Measurements from ENCODE around the gene RAE1. TPM values are rescaled to one million over a fixed set of nuclear protein-coding genes. Genes with fewer than 3 reads are reported as not detected.

RAE1 gene
- total RNA-seq, 2 experiments from 2014 or later: 42.7 to 48.9 TPM

DNA sequence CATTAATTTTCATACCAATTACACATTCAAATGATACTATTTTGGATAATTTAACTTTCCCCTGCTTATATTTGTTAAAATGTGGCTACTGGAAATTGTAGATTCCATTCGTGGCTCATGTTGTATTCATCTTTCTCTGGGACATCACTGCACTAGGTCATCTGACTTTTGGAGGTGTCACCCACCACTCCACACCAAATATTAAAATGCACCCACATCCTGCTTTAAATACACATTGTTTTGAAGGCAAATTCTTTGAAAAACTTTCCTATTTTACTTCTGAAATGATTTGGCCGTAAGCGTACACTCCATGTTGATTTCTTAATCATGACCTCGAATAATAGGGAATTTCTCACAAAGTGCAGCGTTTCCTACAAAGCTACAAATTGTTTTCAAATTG, 31.5 kb downstream of the RAE1 start:
- H3K4me3 Mint-ChIP-seq: no peak overlapping the region
- no peak for ATAC-seq
- H3K36me3 Mint-ChIP-seq (ENCODE audit: low read depth): peaks cover 15% of the 10 kb centered on the region
- no peaks in the 10 kb centered on the region for H3K27me3 Mint-ChIP-seq
- POLR2A ChIA-PET: no interaction called here
- peaks cover 21% of the 10 kb centered on the region for H3K4me1 Mint-ChIP-seq
- CTCF ChIA-PET: interaction anchor here (0.6 to 3.7 kb wide), 14 partner anchors 8 to 1916 kb away, joined by 3 to 21 read pairs (median 5); partner anchors contain the start of gene RBM38
- intact Hi-C loops (cut with DNase I, micrococcal nuclease): no loop called here
- H3K27ac Mint-ChIP-seq: peak overlapping the region; percentile 75
- DNase-seq: no peak
- H3K9me3 Mint-ChIP-seq (ENCODE audit: low read depth): no peaks in the 10 kb centered on the region

DNA sequence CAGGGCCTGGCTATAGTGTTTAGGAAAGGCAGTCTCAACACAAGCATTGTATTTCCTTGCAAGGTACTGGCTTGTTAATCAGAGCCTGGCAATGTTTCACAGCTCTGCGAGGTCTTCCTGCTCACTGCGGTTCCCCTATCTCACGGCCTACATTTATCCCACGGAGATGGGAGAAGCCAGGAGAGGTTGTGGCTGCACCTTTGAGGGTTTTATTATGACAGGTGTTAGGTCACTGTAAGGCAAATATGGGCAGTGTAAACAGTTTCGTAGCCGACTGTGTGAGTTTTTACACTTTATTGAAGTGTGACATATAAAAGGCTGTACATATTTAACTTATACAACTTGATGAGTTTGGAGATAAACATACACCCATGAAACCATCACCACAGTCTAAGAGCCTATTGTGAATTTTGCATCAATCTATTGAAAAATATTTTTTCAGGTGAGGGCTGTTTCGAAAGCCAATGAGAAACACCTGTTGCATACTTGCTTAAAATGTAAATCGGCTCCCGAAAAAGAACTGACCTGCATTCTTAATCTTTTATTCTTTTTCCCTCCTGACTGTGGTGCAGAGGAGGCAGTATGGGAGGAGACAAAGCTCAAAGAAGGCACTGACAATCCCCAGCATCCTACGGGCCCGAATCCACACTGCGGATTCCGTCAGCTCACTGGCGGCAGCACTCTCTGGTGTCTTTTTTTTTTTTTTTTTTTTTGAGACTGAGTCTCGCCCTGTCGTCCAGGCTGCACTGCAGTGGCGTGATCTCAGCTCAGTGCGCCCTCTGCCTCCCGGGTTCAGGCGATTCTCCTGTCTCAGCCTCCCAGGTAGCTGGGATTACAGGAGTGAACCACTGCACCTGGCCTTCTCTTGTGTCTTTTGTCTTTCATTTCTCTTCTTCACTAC, 32.6 kb downstream of the RAE1 start:
- Mint-ChIP-seq H3K36me3 (ENCODE audit: low read depth) (peaks cover 8% of the 10 kb centered on the region), H3K4me3 (no peak overlapping the region), H3K27me3 (no peaks in the 10 kb centered on the region), H3K4me1 (peaks cover 21% of the 10 kb centered on the region), H3K9me3 (ENCODE audit: low read depth) (no peaks in the 10 kb centered on the region), H3K27ac (no peak overlapping the region)
- ChIA-PET CTCF (interaction anchor here (0.6 to 3.3 kb wide), 8 partner anchors 10 to 958 kb away, joined by 3 to 21 read pairs (median 6); no protein-coding TSS in a partner anchor), POLR2A (no interaction called here)
- no peak for ATAC-seq
- no peak for DNase-seq
- intact Hi-C loops (cut with DNase I, micrococcal nuclease): no loop called here

DNA sequence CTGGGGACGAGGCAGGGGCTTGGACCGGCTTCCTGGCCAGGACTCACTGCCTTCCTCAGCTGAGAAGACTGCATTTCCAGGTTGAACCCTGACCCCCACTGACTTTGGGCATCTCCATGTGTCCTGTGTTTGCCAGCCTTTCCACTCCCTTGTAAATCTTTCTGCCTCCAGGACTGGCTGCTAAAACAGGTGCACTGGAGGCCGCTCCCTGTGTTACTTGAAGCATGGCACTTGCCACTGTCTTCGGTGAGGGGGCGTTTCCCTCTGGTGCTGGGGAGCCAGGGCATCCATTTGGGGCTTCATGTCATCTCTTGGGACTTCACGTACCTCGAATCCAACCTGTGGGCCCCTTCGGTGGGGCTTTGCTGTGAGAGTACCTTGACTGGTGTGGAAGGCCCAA, 33.4 kb downstream of the RAE1 start:
- no peaks in the 10 kb centered on the region for H3K27me3 Mint-ChIP-seq
- no peak for DNase-seq
- no peaks in the 10 kb centered on the region for H3K9me3 Mint-ChIP-seq (ENCODE audit: low read depth)
- H3K36me3 Mint-ChIP-seq (ENCODE audit: low read depth): peaks cover 8% of the 10 kb centered on the region
- ChIA-PET CTCF (interaction anchor here (0.6 to 1.9 kb wide), 5 partner anchors 21 to 111 kb away, joined by 3 to 6 read pairs (median 5); no protein-coding TSS in a partner anchor), POLR2A (no interaction called here)
- no peak overlapping the region for H3K27ac Mint-ChIP-seq
- ATAC-seq: no peak
- no peak overlapping the region for H3K4me3 Mint-ChIP-seq
- H3K4me1 Mint-ChIP-seq: peaks cover 16% of the 10 kb centered on the region
- intact Hi-C loops (cut with DNase I, micrococcal nuclease): no loop called here

DNA sequence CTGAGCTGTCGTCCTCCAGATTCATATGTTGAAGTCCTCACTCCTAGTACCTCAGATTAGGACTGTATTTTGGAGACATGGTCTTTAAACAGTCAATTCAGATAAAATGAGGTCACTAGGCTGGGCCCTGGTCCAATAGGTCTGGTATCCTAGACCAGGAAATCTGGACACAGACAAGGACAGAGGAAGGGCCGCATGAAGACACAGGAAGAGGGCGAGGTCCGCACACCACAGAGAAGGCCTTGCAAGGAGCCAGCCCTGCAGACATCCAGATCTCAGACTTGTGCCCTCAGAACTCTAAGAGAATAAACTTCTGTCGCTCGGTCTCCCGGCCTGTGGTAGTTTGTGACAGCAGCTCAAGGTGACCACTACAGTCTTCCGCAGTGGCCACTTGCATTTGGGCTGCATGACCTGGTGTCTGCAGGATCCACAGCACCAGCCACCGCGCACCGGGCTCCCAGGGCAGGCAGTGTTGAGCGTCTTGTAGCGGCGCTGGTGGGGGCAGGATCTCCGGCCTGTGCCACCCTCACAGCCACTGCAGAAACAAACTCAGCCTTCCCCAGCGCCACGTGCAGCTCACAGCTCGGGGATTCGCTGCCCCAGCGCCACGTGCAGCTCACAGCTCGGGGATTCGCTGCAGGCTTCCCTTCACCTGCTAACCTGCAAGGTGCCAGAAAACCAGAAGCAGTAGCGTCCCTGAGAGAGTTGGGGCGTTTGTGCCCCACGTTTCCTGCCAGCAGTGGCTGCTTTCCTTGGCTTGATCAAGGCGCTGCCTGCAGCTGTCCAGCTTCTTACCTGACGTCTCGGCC, 34.1 kb downstream of the RAE1 start:
- DNase-seq: no peak
- H3K4me1 Mint-ChIP-seq: peaks cover 20% of the 10 kb centered on the region
- peaks cover 4% of the 10 kb centered on the region for H3K36me3 Mint-ChIP-seq (ENCODE audit: low read depth)
- POLR2A ChIA-PET: no interaction called here
- CTCF ChIA-PET: interaction anchor here (0.9 to 1.8 kb wide), 3 partner anchors 24 to 111 kb away, joined by 3 to 6 read pairs (median 5); no protein-coding TSS in a partner anchor
- no peaks in the 10 kb centered on the region for H3K9me3 Mint-ChIP-seq (ENCODE audit: low read depth)
- intact Hi-C loops (cut with DNase I, micrococcal nuclease): no loop called here
- no peaks in the 10 kb centered on the region for H3K27me3 Mint-ChIP-seq
- H3K27ac Mint-ChIP-seq: no peak overlapping the region
- no peak for ATAC-seq
- no peak overlapping the region for H3K4me3 Mint-ChIP-seq

GRCh38 chr20:57385940-57386339, 34.9 kb downstream of the RAE1 start:
- ChIA-PET POLR2A (no interaction called here), CTCF (interaction anchor here (1.4 to 1.8 kb wide), 3 partner anchors 9 to 110 kb away, joined by 3 to 6 read pairs (median 5); no protein-coding TSS in a partner anchor)
- Mint-ChIP-seq H3K36me3 (ENCODE audit: low read depth) (peaks cover 3% of the 10 kb centered on the region), H3K9me3 (ENCODE audit: low read depth) (no peaks in the 10 kb centered on the region), H3K27me3 (no peaks in the 10 kb centered on the region), H3K4me1 (peaks cover 24% of the 10 kb centered on the region), H3K4me3 (no peak overlapping the region), H3K27ac (no peak overlapping the region)
- ATAC-seq (no peak), DNase-seq (no peak)
- intact Hi-C loops (cut with DNase I, micrococcal nuclease): no loop called here

- H3K36me3 Mint-ChIP-seq (ENCODE audit: low read depth): peaks cover 2% of the 10 kb centered on the region
- CTCF ChIA-PET: interaction anchor here (1.4 kb wide), 1 partner anchor 10 kb away, joined by 3 read pairs; no protein-coding TSS in a partner anchor
- H3K4me1 Mint-ChIP-seq: peaks cover 24% of the 10 kb centered on the region
- no peak overlapping the region for H3K4me3 Mint-ChIP-seq
- H3K27ac Mint-ChIP-seq: no peak overlapping the region
- intact Hi-C loops (cut with DNase I, micrococcal nuclease): no loop called here
- no peaks in the 10 kb centered on the region for H3K9me3 Mint-ChIP-seq (ENCODE audit: low read depth)
- ATAC-seq (no peak), DNase-seq (no peak)
- POLR2A ChIA-PET: interaction anchor here (1.5 kb wide), 1 partner anchor 12 kb away, joined by 3 read pairs; no protein-coding TSS in a partner anchor
- H3K27me3 Mint-ChIP-seq: no peaks in the 10 kb centered on the region
Observed at GRCh38 chr20:57386762-57387161, 35.7 kb downstream of the RAE1 start.

GRCh38 chr20:57387463-57387862, 36.4 kb downstream of the RAE1 start:
- DNase-seq (no peak), ATAC-seq (no peak)
- Mint-ChIP-seq H3K4me3 (no peak overlapping the region), H3K27ac (no peak overlapping the region), H3K27me3 (no peaks in the 10 kb centered on the region), H3K36me3 (ENCODE audit: low read depth) (peaks cover 6% of the 10 kb centered on the region), H3K9me3 (ENCODE audit: low read depth) (no peaks in the 10 kb centered on the region), H3K4me1 (peaks cover 17% of the 10 kb centered on the region)
- intact Hi-C loops (cut with DNase I, micrococcal nuclease): no loop called here
- CTCF ChIA-PET: interaction anchor here (0.5 to 1.4 kb wide), 2 partner anchors 11 to 114 kb away, joined by 3 read pairs; no protein-coding TSS in a partner anchor
- POLR2A ChIA-PET: interaction anchor here (1.5 kb wide), 1 partner anchor 11 kb away, joined by 3 read pairs; no protein-coding TSS in a partner anchor

GRCh38 chr20:57387945-57388371, 36.9 kb downstream of the RAE1 start:
- H3K9me3 Mint-ChIP-seq (ENCODE audit: low read depth): no peaks in the 10 kb centered on the region
- intact Hi-C loops (cut with DNase I, micrococcal nuclease): no loop called here
- POLR2A ChIA-PET: interaction anchor here (2.9 kb wide), 1 partner anchor 11 kb away, joined by 26 read pairs; no protein-coding TSS in a partner anchor
- H3K27me3 Mint-ChIP-seq: no peaks in the 10 kb centered on the region
- H3K36me3 Mint-ChIP-seq (ENCODE audit: low read depth): peaks cover 11% of the 10 kb centered on the region
- CTCF ChIA-PET: interaction anchor here (0.5 kb wide), 1 partner anchor 113 kb away, joined by 3 read pairs; no protein-coding TSS in a partner anchor
- H3K4me3 Mint-ChIP-seq: no peak overlapping the region
- H3K4me1 Mint-ChIP-seq: peaks cover 15% of the 10 kb centered on the region
- no peak overlapping the region for H3K27ac Mint-ChIP-seq
- ATAC-seq (no peak), DNase-seq (no peak)

- Mint-ChIP-seq H3K27me3 (no peaks in the 10 kb centered on the region), H3K4me1 (peaks cover 27% of the 10 kb centered on the region), H3K27ac (peak overlapping the region; percentile 97), H3K36me3 (ENCODE audit: low read depth) (peaks cover 23% of the 10 kb centered on the region), H3K4me3 (peak overlapping the region; percentile 78), H3K9me3 (ENCODE audit: low read depth) (no peaks in the 10 kb centered on the region)
- DNase-seq (peak; percentile 82), ATAC-seq (peak; percentile 25)
- ChIA-PET CTCF (interaction anchor here (0.6 to 2.6 kb wide), 5 partner anchors 9 to 538 kb away, joined by 3 to 23 read pairs (median 3); no protein-coding TSS in a partner anchor), POLR2A (interaction anchor here (0.6 to 2.9 kb wide), 2 partner anchors 10 to 13 kb away, joined by 3 to 26 read pairs; no protein-coding TSS in a partner anchor)
- intact Hi-C loops (cut with DNase I, micrococcal nuclease): loop anchor here in 1 of 2 experiments (1.0 kb wide), 2 partner anchors 9 to 38 kb away; partner anchors contain the start of gene RAE1
Observed at GRCh38 chr20:57388953-57389694, 38.1 kb downstream of the RAE1 start.

Measured in activated CD4-positive, alpha-beta T cell treated with anti-CD3 and anti-CD28 coated beads for 36 hours (primary cell).